ENCODE measurements around the gene CISD1. TPM values are rescaled to one million over a fixed set of nuclear protein-coding genes. Genes with fewer than 3 reads are reported as not detected.

Gene CISD1
- total RNA-seq, 1 donor: 31.5 TPM

DNA sequence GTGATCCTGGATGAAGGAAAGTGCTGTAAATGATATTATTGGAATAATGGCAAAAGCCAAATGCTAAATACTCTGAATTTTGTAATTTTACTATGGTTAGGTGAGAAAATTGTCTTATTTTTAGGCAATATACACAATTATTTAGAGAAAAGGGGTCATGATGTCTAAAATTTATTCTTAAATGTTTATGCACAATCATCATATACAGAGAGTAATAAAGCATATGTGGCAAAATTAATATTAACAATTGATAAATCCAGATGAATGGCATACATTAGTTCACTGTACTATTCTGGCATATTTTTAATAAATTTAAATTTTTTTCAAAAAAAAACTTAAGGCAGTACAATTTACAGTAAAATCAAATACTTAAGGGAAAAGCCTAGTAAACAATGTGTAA lies 8.6 kb upstream of the CISD1 start:
- no peaks in the 10 kb centered on the region for H3K9me3 ChIP-seq (ENCODE audit: low read depth, low read length)
- H3K27me3 ChIP-seq (ENCODE audit: insufficient read depth, low read length): no peaks in the 10 kb centered on the region
- H3K4me3 ChIP-seq (ENCODE audit: insufficient read depth, low read length): no peak overlapping the region
- H4K20me1 ChIP-seq (ENCODE audit: insufficient read depth, low read length): peaks cover 4% of the 10 kb centered on the region
- H3K27ac ChIP-seq (ENCODE audit: low read depth, low read length): no peak overlapping the region
- H3K4me1 ChIP-seq (ENCODE audit: insufficient read depth, low read length): no peaks in the 10 kb centered on the region
- DNase-seq (ENCODE audit: insufficient read length, low spot score, missing footprints): no peak
- H2AFZ ChIP-seq (ENCODE audit: low read length): no peak overlapping the region
- no peaks in the 10 kb centered on the region for H3K36me3 ChIP-seq (ENCODE audit: insufficient read depth, low read length)
- H3K4me2 ChIP-seq (ENCODE audit: insufficient read depth, low read length): no peak overlapping the region
- peaks cover 40% of the 10 kb centered on the region for H3K79me2 ChIP-seq (ENCODE audit: insufficient read depth, low read length)
- TF ChIP-seq, protein P1, sequence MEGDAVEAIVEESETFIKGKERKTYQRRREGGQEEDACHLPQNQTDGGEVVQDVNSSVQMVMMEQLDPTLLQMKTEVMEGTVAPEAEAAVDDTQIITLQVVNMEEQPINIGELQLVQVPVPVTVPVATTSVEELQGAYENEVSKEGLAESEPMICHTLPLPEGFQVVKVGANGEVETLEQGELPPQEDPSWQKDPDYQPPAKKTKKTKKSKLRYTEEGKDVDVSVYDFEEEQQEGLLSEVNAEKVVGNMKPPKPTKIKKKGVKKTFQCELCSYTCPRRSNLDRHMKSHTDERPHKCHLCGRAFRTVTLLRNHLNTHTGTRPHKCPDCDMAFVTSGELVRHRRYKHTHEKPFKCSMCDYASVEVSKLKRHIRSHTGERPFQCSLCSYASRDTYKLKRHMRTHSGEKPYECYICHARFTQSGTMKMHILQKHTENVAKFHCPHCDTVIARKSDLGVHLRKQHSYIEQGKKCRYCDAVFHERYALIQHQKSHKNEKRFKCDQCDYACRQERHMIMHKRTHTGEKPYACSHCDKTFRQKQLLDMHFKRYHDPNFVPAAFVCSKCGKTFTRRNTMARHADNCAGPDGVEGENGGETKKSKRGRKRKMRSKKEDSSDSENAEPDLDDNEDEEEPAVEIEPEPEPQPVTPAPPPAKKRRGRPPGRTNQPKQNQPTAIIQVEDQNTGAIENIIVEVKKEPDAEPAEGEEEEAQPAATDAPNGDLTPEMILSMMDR (IDR thresholded peaks at IDR 0.05; ENCODE audit: extremely low read depth, low read depth, low read length): no peak

DNA sequence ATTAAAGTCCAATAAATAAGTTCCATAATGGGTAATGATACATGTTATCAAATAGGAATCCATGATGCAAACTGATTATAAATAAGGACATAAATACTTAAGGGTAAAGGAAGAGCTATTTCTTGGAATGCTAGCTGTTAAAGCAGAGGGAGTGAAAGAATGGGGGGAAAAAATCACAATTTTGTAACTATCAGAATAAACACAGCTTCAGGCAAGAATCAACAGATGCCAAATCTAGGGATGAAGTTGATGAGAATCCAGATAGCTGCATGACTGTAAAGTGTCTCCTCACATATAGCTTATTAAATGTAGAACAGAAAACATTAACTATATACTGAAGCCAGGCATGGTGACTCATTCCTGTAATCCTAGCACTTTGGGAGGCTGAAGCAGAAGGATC lies 6.2 kb upstream of the CISD1 start:
- TF ChIP-seq, protein P1 (IDR thresholded peaks at IDR 0.05; ENCODE audit: extremely low read depth, low read depth, low read length): no peak
- H3K36me3 ChIP-seq (ENCODE audit: insufficient read depth, low read length): no peaks in the 10 kb centered on the region
- H3K4me1 ChIP-seq (ENCODE audit: insufficient read depth, low read length): peaks cover 10% of the 10 kb centered on the region
- no peaks in the 10 kb centered on the region for H4K20me1 ChIP-seq (ENCODE audit: insufficient read depth, low read length)
- peaks cover 51% of the 10 kb centered on the region for H3K79me2 ChIP-seq (ENCODE audit: insufficient read depth, low read length)
- H3K9me3 ChIP-seq (ENCODE audit: low read depth, low read length): no peaks in the 10 kb centered on the region
- H3K4me2 ChIP-seq (ENCODE audit: insufficient read depth, low read length): no peak overlapping the region
- no peaks in the 10 kb centered on the region for H3K27me3 ChIP-seq (ENCODE audit: insufficient read depth, low read length)
- no peak overlapping the region for H3K4me3 ChIP-seq (ENCODE audit: insufficient read depth, low read length)
- no peak overlapping the region for H2AFZ ChIP-seq (ENCODE audit: low read length)
- DNase-seq (ENCODE audit: insufficient read length, low spot score, missing footprints): no peak
- no peak overlapping the region for H3K27ac ChIP-seq (ENCODE audit: low read depth, low read length)

GRCh38 chr10:58264780-58265179 lies 4.2 kb upstream of the CISD1 start:
- Histone ChIP-seq H3K27ac (ENCODE audit: low read depth, low read length) (no peak overlapping the region), H3K4me1 (ENCODE audit: insufficient read depth, low read length) (peaks cover 15% of the 10 kb centered on the region), H3K4me2 (ENCODE audit: insufficient read depth, low read length) (peak overlapping the region; percentile 9), H3K27me3 (ENCODE audit: insufficient read depth, low read length) (no peaks in the 10 kb centered on the region), H3K4me3 (ENCODE audit: insufficient read depth, low read length) (no peak overlapping the region), H4K20me1 (ENCODE audit: insufficient read depth, low read length) (no peaks in the 10 kb centered on the region), H3K9me3 (ENCODE audit: low read depth, low read length) (no peaks in the 10 kb centered on the region), H3K79me2 (ENCODE audit: insufficient read depth, low read length) (peaks cover 45% of the 10 kb centered on the region), H2AFZ (ENCODE audit: low read length) (no peak overlapping the region), H3K36me3 (ENCODE audit: insufficient read depth, low read length) (no peaks in the 10 kb centered on the region)
- TF ChIP-seq, protein P1 (IDR thresholded peaks at IDR 0.05; ENCODE audit: extremely low read depth, low read depth, low read length): no peak
- no peak for DNase-seq (ENCODE audit: insufficient read length, low spot score, missing footprints)

DNA sequence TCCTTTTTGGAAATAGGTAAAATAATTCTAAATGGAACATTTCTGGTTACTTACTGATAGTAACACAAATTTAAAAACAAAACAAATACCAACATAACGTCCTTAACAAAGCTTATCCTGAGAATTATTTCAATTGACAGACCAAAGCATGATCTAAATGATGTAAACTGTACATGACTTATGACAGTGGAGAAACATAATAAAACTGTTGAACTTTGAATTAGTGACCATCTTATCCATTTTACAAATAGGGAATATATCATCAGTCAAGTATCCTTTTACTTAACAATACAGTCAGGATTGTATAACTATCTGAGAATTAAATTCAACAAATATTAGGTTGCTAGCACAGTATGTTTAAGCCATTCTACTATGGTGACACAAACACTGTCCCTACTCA lies 3.7 kb upstream of the CISD1 start:
- Histone ChIP-seq H3K4me3 (ENCODE audit: insufficient read depth, low read length) (no peak overlapping the region), H2AFZ (ENCODE audit: low read length) (no peak overlapping the region)
- DNase-seq (ENCODE audit: insufficient read length, low spot score, missing footprints): no peak

More for the DNA sequence above, 3.7 kb upstream of the CISD1 start:
- TF ChIP-seq, protein P1 (IDR thresholded peaks at IDR 0.05; ENCODE audit: extremely low read depth, low read depth, low read length): no peak
- no peaks in the 10 kb centered on the region for H4K20me1 ChIP-seq (ENCODE audit: insufficient read depth, low read length)
- peaks cover 43% of the 10 kb centered on the region for H3K79me2 ChIP-seq (ENCODE audit: insufficient read depth, low read length)
- peak overlapping the region; percentile 91 for H3K27ac ChIP-seq (ENCODE audit: low read depth, low read length)
- H3K4me2 ChIP-seq (ENCODE audit: insufficient read depth, low read length): peak overlapping the region; percentile 92
- H3K4me1 ChIP-seq (ENCODE audit: insufficient read depth, low read length): peaks cover 18% of the 10 kb centered on the region
- no peaks in the 10 kb centered on the region for H3K9me3 ChIP-seq (ENCODE audit: low read depth, low read length)
- H3K36me3 ChIP-seq (ENCODE audit: insufficient read depth, low read length): no peaks in the 10 kb centered on the region
- H3K27me3 ChIP-seq (ENCODE audit: insufficient read depth, low read length): no peaks in the 10 kb centered on the region
